ENCODE data around the gene ADK. TPM values are rescaled to one million over a fixed set of nuclear protein-coding genes. Genes with fewer than 3 reads are reported as not detected.

ADK gene
- total RNA-seq, 1 donor from 2014 or later = 28.5 TPM

DNA sequence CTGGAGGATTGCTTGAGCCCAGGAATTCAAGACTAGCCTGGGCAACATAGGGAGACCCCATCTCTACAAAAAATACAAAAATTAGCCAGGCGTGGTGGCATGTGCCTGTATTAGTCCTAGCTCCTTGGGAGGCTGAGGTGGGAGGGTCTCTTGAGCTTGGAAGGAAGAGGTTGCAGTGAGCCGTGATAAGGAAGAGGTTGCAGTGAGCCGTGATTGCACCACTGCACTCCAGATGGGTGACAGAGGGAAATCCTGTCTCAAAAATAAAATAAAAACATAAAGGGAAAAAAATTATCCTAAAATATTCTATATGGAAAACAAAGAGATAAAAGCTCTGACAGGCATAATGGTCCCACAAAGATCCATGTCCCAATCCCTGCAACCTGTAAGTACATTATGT, 587.5 kb downstream of the ADK start:
- no peaks in the 10 kb centered on the region for H3K36me3 Mint-ChIP-seq
- H3K27me3 Mint-ChIP-seq = no peaks in the 10 kb centered on the region
- H3K9me3 Mint-ChIP-seq = no peaks in the 10 kb centered on the region
- H3K4me3 Mint-ChIP-seq = no peak overlapping the region
- peak; percentile 18 for DNase-seq (ENCODE audit: extremely low spot score, unreplicated experiment)
- no peaks in the 10 kb centered on the region for H3K4me1 Mint-ChIP-seq (ENCODE audit: unreplicated experiment)
- TF ChIP-seq, protein P1, sequence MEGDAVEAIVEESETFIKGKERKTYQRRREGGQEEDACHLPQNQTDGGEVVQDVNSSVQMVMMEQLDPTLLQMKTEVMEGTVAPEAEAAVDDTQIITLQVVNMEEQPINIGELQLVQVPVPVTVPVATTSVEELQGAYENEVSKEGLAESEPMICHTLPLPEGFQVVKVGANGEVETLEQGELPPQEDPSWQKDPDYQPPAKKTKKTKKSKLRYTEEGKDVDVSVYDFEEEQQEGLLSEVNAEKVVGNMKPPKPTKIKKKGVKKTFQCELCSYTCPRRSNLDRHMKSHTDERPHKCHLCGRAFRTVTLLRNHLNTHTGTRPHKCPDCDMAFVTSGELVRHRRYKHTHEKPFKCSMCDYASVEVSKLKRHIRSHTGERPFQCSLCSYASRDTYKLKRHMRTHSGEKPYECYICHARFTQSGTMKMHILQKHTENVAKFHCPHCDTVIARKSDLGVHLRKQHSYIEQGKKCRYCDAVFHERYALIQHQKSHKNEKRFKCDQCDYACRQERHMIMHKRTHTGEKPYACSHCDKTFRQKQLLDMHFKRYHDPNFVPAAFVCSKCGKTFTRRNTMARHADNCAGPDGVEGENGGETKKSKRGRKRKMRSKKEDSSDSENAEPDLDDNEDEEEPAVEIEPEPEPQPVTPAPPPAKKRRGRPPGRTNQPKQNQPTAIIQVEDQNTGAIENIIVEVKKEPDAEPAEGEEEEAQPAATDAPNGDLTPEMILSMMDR (conservative IDR thresholded peaks at IDR 0.05) = no peak
- H3K27ac Mint-ChIP-seq = no peak overlapping the region

DNA sequence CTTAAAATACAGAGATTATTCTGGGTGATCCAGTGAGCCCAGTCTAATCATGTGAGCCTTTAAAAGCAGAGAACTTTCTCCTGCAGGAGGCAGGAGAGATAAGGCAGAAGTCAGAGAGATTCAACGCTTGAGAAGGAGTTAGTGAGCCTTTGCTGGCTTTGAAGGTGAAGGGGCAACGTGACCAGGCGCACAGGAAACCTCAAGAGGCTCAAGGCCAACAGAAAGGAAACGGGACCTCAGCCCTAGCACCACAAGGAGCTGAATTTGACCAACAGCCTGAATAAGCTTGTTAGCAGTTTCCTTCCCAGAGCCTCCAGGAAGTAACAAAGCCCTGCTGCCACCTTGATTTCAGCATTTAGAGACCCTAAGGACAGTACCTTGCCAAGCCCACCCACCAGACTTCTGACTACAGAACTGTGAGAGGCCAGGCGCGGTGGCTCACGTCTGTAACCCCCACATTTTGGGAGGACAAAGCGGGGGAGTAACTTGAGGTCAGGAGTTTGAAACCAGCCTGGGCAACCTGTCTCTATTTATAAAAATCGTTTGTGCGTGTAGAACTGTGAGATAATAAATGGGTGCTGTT, 588.1 kb downstream of the ADK start:
- H3K27ac Mint-ChIP-seq = no peak overlapping the region
- DNase-seq (ENCODE audit: extremely low spot score, unreplicated experiment) = peak; percentile 20

DNA sequence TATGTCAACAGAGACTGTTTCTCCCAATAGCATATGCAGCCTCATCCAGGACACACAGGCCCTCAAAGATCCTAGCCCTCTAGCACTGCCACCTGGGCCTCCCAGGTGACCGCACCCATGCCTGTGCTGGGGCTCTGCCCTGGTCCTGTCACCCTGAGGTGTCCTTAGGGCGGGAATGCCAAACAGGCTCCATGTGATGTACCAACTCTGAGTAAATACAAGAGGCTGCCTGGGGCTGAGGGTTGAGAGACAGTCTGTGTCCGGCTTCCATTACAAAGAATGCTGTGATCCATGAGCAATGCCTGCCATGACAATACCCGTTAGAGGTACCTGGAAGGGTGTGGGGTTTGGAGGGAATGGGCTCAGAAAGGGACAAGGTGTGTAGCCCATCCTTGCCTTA, 592.4 kb downstream of the ADK start:
- no peak overlapping the region for H3K27ac Mint-ChIP-seq
- TF ChIP-seq, protein P1 (conservative IDR thresholded peaks at IDR 0.05) = no peak
- no peaks in the 10 kb centered on the region for H3K36me3 Mint-ChIP-seq
- peaks cover 3% of the 10 kb centered on the region for H3K4me1 Mint-ChIP-seq (ENCODE audit: unreplicated experiment)
- no peak for DNase-seq (ENCODE audit: extremely low spot score, unreplicated experiment)
- no peaks in the 10 kb centered on the region for H3K27me3 Mint-ChIP-seq
- H3K9me3 Mint-ChIP-seq = no peaks in the 10 kb centered on the region
- no peak overlapping the region for H3K4me3 Mint-ChIP-seq

More for the DNA sequence above, 588.1 kb downstream of the ADK start:
- Mint-ChIP-seq H3K9me3 (no peaks in the 10 kb centered on the region), H3K4me1 (ENCODE audit: unreplicated experiment) (no peaks in the 10 kb centered on the region), H3K4me3 (no peak overlapping the region), H3K27me3 (no peaks in the 10 kb centered on the region), H3K36me3 (no peaks in the 10 kb centered on the region)
- TF ChIP-seq, protein P1 (conservative IDR thresholded peaks at IDR 0.05) = no peak

DNA sequence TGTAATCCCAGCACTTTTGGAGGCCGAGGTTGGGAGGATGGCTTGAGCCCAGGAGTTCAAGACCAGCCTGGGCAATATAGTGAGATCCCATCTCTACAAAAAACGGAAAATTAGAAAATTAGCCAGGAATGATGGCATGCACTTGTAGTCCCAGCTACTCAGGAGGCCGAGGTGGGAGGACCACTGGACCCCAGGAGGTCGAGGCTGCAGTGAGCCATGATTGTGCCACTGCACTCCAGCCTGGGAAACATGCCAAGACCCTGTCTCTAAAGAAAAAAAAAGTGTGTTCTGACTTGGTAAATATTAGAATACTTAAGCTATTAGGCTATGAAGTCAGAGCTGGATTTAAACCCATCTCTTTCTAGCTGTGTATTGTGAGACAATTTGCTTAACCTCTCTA, 594.4 kb downstream of the ADK start:
- no peaks in the 10 kb centered on the region for H3K27me3 Mint-ChIP-seq
- H3K27ac Mint-ChIP-seq = no peak overlapping the region
- H3K4me1 Mint-ChIP-seq (ENCODE audit: unreplicated experiment) = peaks cover 9% of the 10 kb centered on the region
- H3K9me3 Mint-ChIP-seq = no peaks in the 10 kb centered on the region
- no peak for DNase-seq (ENCODE audit: extremely low spot score, unreplicated experiment)
- H3K36me3 Mint-ChIP-seq = no peaks in the 10 kb centered on the region
- H3K4me3 Mint-ChIP-seq = no peak overlapping the region
- TF ChIP-seq, protein P1 (conservative IDR thresholded peaks at IDR 0.05) = no peak

DNA sequence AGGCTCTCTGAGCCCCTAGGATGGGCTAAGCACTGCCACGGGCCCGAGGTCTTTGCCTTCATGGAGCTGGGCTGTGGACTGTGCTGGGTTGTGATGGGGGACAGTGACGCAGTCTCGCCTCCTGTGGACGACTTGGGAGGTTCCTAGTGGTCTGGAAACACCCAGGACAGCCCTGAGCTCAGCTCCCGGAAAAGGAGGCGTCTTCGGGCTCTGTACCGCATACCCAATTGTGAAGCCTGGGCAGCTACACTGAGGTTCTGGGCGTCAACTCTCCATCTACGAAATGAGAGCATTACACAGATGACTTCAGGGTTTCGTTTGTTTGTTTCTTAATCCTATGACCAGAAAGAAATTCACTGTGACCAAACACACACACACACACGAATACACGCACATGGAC, 595.8 kb downstream of the ADK start:
- TF ChIP-seq, protein P1 (conservative IDR thresholded peaks at IDR 0.05) = no peak

More for the DNA sequence above, 595.8 kb downstream of the ADK start:
- DNase-seq (ENCODE audit: extremely low spot score, unreplicated experiment) = no peak
- H3K36me3 Mint-ChIP-seq = no peaks in the 10 kb centered on the region
- H3K27me3 Mint-ChIP-seq = no peaks in the 10 kb centered on the region
- H3K27ac Mint-ChIP-seq = no peak overlapping the region
- H3K4me3 Mint-ChIP-seq = no peak overlapping the region
- H3K9me3 Mint-ChIP-seq = no peaks in the 10 kb centered on the region
- H3K4me1 Mint-ChIP-seq (ENCODE audit: unreplicated experiment) = peaks cover 9% of the 10 kb centered on the region
